HepG2 (cell line): ENCODE measurements around the gene COQ9. TPM values are rescaled to one million over a fixed set of nuclear protein-coding genes. Genes with fewer than 3 reads are reported as not detected.

Experiments
- ATF3 ChIP-seq: sonication (generic); formaldehyde crosslinking; IDR thresholded peaks from 2 replicates; pipeline ENCODE4 v1.4.0; 2020; ENCODE audit warnings: missing genetic modification reagents
- CEBPZ ChIP-seq: IDR thresholded peaks from 2 replicates; pipeline ENCODE4 v1.6.1; 2012; ENCODE audit warnings: low read length, improper control_type of control experiment
- CSRNP2 ChIP-seq: sonication (generic); formaldehyde crosslinking; conservative IDR thresholded peaks from 2 replicates; pipeline ENCODE4 v1.8.0; 2022; ENCODE audit warnings: low read depth, missing genetic modification reagents
- ETV5 ChIP-seq: IDR thresholded peaks from 2 replicates; pipeline ENCODE4 v1.6.1; 2018; ENCODE audit warnings: missing biosample characterization, missing genetic modification reagents, inconsistent platforms, borderline replicate concordance
- HBP1 ChIP-seq: IDR thresholded peaks from 2 replicates; pipeline ENCODE4 v1.6.1; 2016; ENCODE audit warnings: low read depth, control low read depth
- HCFC1 ChIP-seq: fragments of 150-350 bp; IDR thresholded peaks from 2 replicates; pipeline ENCODE4 v1.6.1; 2014; ENCODE audit warnings: low read depth, low read length
- HHEX ChIP-seq: IDR thresholded peaks from 2 replicates; pipeline ENCODE4 v1.6.1; 2016; ENCODE audit warnings: control low read depth
- HNF4A ChIP-seq: sonication (generic); formaldehyde crosslinking; IDR thresholded peaks from 2 replicates; pipeline ENCODE4 v1.4.0; 2020; ENCODE audit warnings: missing genetic modification reagents
- KAT8 ChIP-seq: IDR thresholded peaks from 2 replicates; pipeline ENCODE4 v1.6.1; 2016; ENCODE audit warnings: missing genetic modification reagents, missing compliant biosample characterization
- MLXIP ChIP-seq: sonication (generic); formaldehyde crosslinking; IDR thresholded peaks from 2 replicates; pipeline ENCODE4 v1.9.0; 2021; ENCODE audit warnings: missing genetic modification reagents, borderline replicate concordance
- NFE2L2 ChIP-seq: fragments of 150-350 bp; IDR thresholded peaks from 2 replicates; pipeline ENCODE4 v1.6.1; 2014; ENCODE audit warnings: low read length
- PAX8 ChIP-seq: sonication (generic); formaldehyde crosslinking; IDR thresholded peaks from 2 replicates; pipeline ENCODE4 v1.8.0; 2022; ENCODE audit warnings: mild to moderate bottlenecking, missing genetic modification reagents, borderline replicate concordance
- RELA ChIP-seq: sonication (generic); formaldehyde crosslinking; IDR thresholded peaks from 2 replicates; pipeline ENCODE4 v1.4.0; 2020; ENCODE audit warnings: missing genetic modification reagents
- RFX3 ChIP-seq: IDR thresholded peaks from 2 replicates; pipeline ENCODE4 v1.6.1; 2016; ENCODE audit warnings: missing biosample characterization, missing genetic modification reagents
- ZKSCAN8 ChIP-seq: IDR thresholded peaks from 2 replicates; pipeline ENCODE4 v1.6.1; 2016; ENCODE audit warnings: borderline replicate concordance, missing genetic modification reagents, missing compliant biosample characterization
- ZNF431 ChIP-seq: sonication (generic); formaldehyde crosslinking; IDR thresholded peaks from 2 replicates; pipeline ENCODE4 v1.9.0; 2022; ENCODE audit warnings: missing genetic modification reagents, low read depth, mild to moderate bottlenecking, borderline replicate concordance
- ZNF549 ChIP-seq: sonication (generic); formaldehyde crosslinking; IDR thresholded peaks from 2 replicates; pipeline ENCODE4 v1.5.0; 2020; ENCODE audit warnings: missing genetic modification reagents
- ZNF660 ChIP-seq: sonication (generic); formaldehyde crosslinking; IDR thresholded peaks from 2 replicates; pipeline ENCODE4 v1.5.1; 2020; ENCODE audit warnings: mild to moderate bottlenecking, low read depth, missing genetic modification reagents, borderline replicate concordance
- ZNF781 ChIP-seq: sonication (generic); formaldehyde crosslinking; IDR thresholded peaks from 2 replicates; pipeline ENCODE4 v1.5.1; 2020; ENCODE audit warnings: borderline replicate concordance, mild to moderate bottlenecking, missing genetic modification reagents; ENCODE audit errors: not compliant biosample characterization
- polyA plus RNA-seq, 8 experiments: library from polyadenylated mRNA; depleted of rRNA in 3 of 8; stranded (reverse) in 7 of 8; unstranded in 1 of 8; fragments of >200 nt; fragmentation: Illumina TruSeq in 4 of 8; extraction: Trizol in 4 of 8; gene quantifications; 2 replicates each; pipeline versions ENCODE4 v1.2.1 to v1.2.3, GENCODE V29; 2011 to 2016; ENCODE audit warnings: low read depth in 4 of 8, missing spikeins in 1 of 8, mixed read lengths in 1 of 8; ENCODE audit not compliant: insufficient read depth in 1 of 8
- total RNA-seq, 5 experiments: library from RNA; depleted of rRNA; stranded (reverse); fragments of >200 nt; fragmentation: Illumina TruSeq; extraction: Trizol; gene quantifications; 2 replicates each; pipeline ENCODE4 v1.2.3, GENCODE V29; 2016; ENCODE audit warnings: low read depth in 1 of 5

The COQ9 gene
- total and polyA plus RNA-seq, 2 of the 13 experiments (the other 11 are each of a cell fraction or from before 2014, with no cell fraction given) = 57.5 to 108 TPM

GRCh38 chr16:57471852-57472664 is 24.8 kb downstream of the COQ9 start (continued):
- TF ChIP-seq MLXIP (CRISPR knock-in tag) (no peak), ZKSCAN8 (CRISPR knock-in tag) (peak; percentile 39; the same call in 1 of the 2 replicates), ZNF549 (CRISPR knock-in tag) (no peak), ZNF431 (no peak), CEBPZ (no peak), HBP1 (no peak), PAX8 (no peak), ETV5 (CRISPR knock-in tag) (peak; percentile 67; the same call in 1 of the 2 replicates), HHEX (CRISPR knock-in tag) (no peak), ATF3 (0 out of 2 replicates have a peak, but pooled peaks have one; percentile 47), RFX3 (no peak), KAT8 (CRISPR knock-in tag) (no peak; the same call in 1 of the 2 replicates), HCFC1 (no peak), RELA (no peak), CSRNP2 (CRISPR knock-in tag) (no peak), ZNF781 (peak; percentile 5), ZNF660 (CRISPR knock-in tag) (no peak), HNF4A (peak; percentile 97), NFE2L2 (no peak)
